GM23338 (cell line): Measurements from ENCODE around the gene TNFAIP8L3. TPM values are rescaled to one million over a fixed set of nuclear protein-coding genes. Genes with fewer than 3 reads are reported as not detected.

ENCODE experiments used
- ATAC-seq: fragments of 200-7000 bp; cut with Tn5 transposase; 3 replicates; pipeline ENCODE4 v1.9.1; 2020
- DNase-seq: peaks from one replicate; pipeline ENCODE4 v3.0.0-alpha.2; 2015; ENCODE audit warnings: low spot score
- H2AFZ ChIP-seq: fragments of 200-600 bp; sonication (generic); 2 replicates; pipeline ENCODE4 v1.8.0; 2016; ENCODE audit warnings: antibody characterized with exemption, mild to moderate bottlenecking, moderate library complexity
- H3F3A ChIP-seq: fragments of 200-600 bp; sonication (generic); replicated peaks from 2 replicates; pipeline ENCODE4 v1.8.0; 2017; ENCODE audit warnings: antibody characterized with exemption, mixed run types, low read depth
- H3K27ac ChIP-seq: fragments of 200-600 bp; sonication (generic); 2 replicates; pipeline ENCODE4 v1.6.1; 2016; ENCODE audit warnings: low read depth
- H3K27me3 ChIP-seq: fragments of 200-600 bp; sonication (generic); 2 replicates; pipeline ENCODE4 v1.8.0; 2016; ENCODE audit warnings: mild to moderate bottlenecking, mixed run types, moderate library complexity; ENCODE audit not compliant: insufficient read depth
- H3K36me3 ChIP-seq: fragments of 200-600 bp; sonication (generic); 2 replicates; pipeline ENCODE4 v1.8.0; 2016; ENCODE audit warnings: mild to moderate bottlenecking; ENCODE audit not compliant: insufficient read depth
- H3K4me1 ChIP-seq: fragments of 200-600 bp; sonication (generic); 2 replicates; pipeline ENCODE4 v1.8.0; 2016; ENCODE audit warnings: mild to moderate bottlenecking, moderate library complexity; ENCODE audit not compliant: insufficient read depth
- H3K4me2 ChIP-seq: fragments of 200-600 bp; sonication (generic); 2 replicates; pipeline ENCODE4 v1.7.1; 2017; ENCODE audit warnings: mixed run types
- H3K4me3 ChIP-seq: fragments of 200-600 bp; sonication (generic); 2 replicates; pipeline ENCODE4 v1.6.1; 2016; ENCODE audit warnings: mixed run types
- H3K79me2 ChIP-seq: fragments of 200-600 bp; sonication (generic); replicated peaks from 2 replicates; pipeline ENCODE4 v1.8.0; 2017; ENCODE audit warnings: mild to moderate bottlenecking; ENCODE audit not compliant: insufficient read depth
- H3K9me2 ChIP-seq: fragments of 200-600 bp; sonication (generic); 2 replicates; pipeline ENCODE4 v1.8.0; 2017; ENCODE audit not compliant: insufficient read depth
- H4K20me1 ChIP-seq: fragments of 200-600 bp; sonication (generic); replicated peaks from 2 replicates; pipeline ENCODE4 v1.8.0; 2017; ENCODE audit warnings: mild to moderate bottlenecking; ENCODE audit not compliant: insufficient read depth
- H3K27ac Mint-ChIP-seq: 2 replicates; pipeline ENCODE4 v1.8.0; 2020; ENCODE audit warnings: inconsistent platforms, mild to moderate bottlenecking, moderate library complexity, mixed read lengths
- H3K27me3 Mint-ChIP-seq: 3 replicates; pipeline ENCODE4 v1.8.0; 2022; ENCODE audit warnings: low read depth, mild to moderate bottlenecking, moderate library complexity, mixed read lengths, inconsistent platforms; ENCODE audit not compliant: insufficient read depth, poor library complexity
- H3K36me3 Mint-ChIP-seq: 3 replicates; pipeline ENCODE4 v1.8.0; 2021; ENCODE audit warnings: low read depth, mild to moderate bottlenecking, inconsistent platforms, moderate library complexity, mixed read lengths
- H3K4me1 Mint-ChIP-seq: 3 replicates; pipeline ENCODE4 v1.8.0; 2020; ENCODE audit warnings: mild to moderate bottlenecking, inconsistent platforms, mixed read lengths
- H3K4me3 Mint-ChIP-seq: 3 replicates; pipeline ENCODE4 v1.8.0; 2021; ENCODE audit warnings: moderate library complexity, mild to moderate bottlenecking, inconsistent platforms, mixed read lengths
- H3K9me3 Mint-ChIP-seq: 3 replicates; pipeline ENCODE4 v1.8.0; 2020; ENCODE audit warnings: moderate library complexity, mild to moderate bottlenecking, inconsistent platforms, mixed read lengths
- CREB1 ChIP-seq: fragments of 250-450 bp; sonication (Bioruptor Pico); IDR thresholded peaks from 2 replicates; pipeline ENCODE4 v1.5.0; 2020; ENCODE audit warnings: low read depth, mild to moderate bottlenecking, moderate library complexity
- EZH2 ChIP-seq: fragments of 200-600 bp; sonication (generic); IDR thresholded peaks from one replicate; pipeline ENCODE4 v1.8.0; 2017; ENCODE audit warnings: antibody characterized with exemption, mild to moderate bottlenecking, low read depth; ENCODE audit not compliant: unreplicated experiment
- EZH2phosphoT487 ChIP-seq: fragments of 200-600 bp; sonication (generic); IDR thresholded peaks from one replicate; pipeline ENCODE4 v1.8.1; 2018; ENCODE audit warnings: antibody characterized with exemption; ENCODE audit not compliant: unreplicated experiment
- JUNB ChIP-seq: IDR thresholded peaks from one replicate; pipeline ENCODE4 v1.6.1; 2016; ENCODE audit warnings: antibody characterized with exemption; ENCODE audit not compliant: unreplicated experiment
- NANOG ChIP-seq: IDR thresholded peaks from 2 replicates; pipeline ENCODE4 v1.6.1; 2016; ENCODE audit warnings: antibody characterized with exemption, borderline replicate concordance
- POLR2AphosphoS5 ChIP-seq: IDR thresholded peaks from 2 replicates; pipeline ENCODE4 v1.6.1; 2016; ENCODE audit warnings: antibody characterized with exemption, low read depth
- STAT1 ChIP-seq: IDR thresholded peaks from one replicate; pipeline ENCODE4 v1.6.1; 2016; ENCODE audit warnings: antibody characterized with exemption; ENCODE audit not compliant: unreplicated experiment
- ZNF114 ChIP-seq: fragments of 250-450 bp; sonication (Bioruptor Pico); IDR thresholded peaks from 2 replicates; pipeline ENCODE4 v1.5.0; 2020; ENCODE audit warnings: mild to moderate bottlenecking, moderate library complexity
- ZNF331 ChIP-seq: fragments of 250-450 bp; sonication (Bioruptor Pico); IDR thresholded peaks from 2 replicates; pipeline ENCODE4 v1.5.0; 2020; ENCODE audit warnings: low read depth, mild to moderate bottlenecking, moderate library complexity
- polyA plus RNA-seq: library from polyadenylated mRNA; unstranded; fragments of >200 nt; fragmentation: Nextera tagmentation; extraction: Ambion mirVana; gene quantifications from 2 replicates; pipeline ENCODE4 v1.2.1, GENCODE V29; 2016
- total RNA-seq: library from RNA; depleted of rRNA; stranded (reverse); fragments of >200 nt; shearing (Covaris generic); gene quantifications from 2 replicates; pipeline ENCODE4 v1.2.3, GENCODE V29; 2014
- TF ChIP-seq, protein P1 (sequence below): fragments of 250-450 bp; sonication (Bioruptor Pico); IDR thresholded peaks from 2 replicates; pipeline ENCODE4 v1.5.0; 2020; ENCODE audit warnings: mild to moderate bottlenecking, moderate library complexity
- TF ChIP-seq, protein P2 (sequence below): IDR thresholded peaks from one replicate; pipeline ENCODE4 v1.6.1; 2018; ENCODE audit warnings: antibody characterized with exemption; ENCODE audit not compliant: unreplicated experiment
- TF ChIP-seq, protein P3 (sequence below): IDR thresholded peaks from 2 replicates; pipeline ENCODE4 v1.6.1; 2016; ENCODE audit warnings: antibody characterized with exemption
- TF ChIP-seq, protein P4 (sequence below), 2 experiments: fragments of 200-600 bp in 1 of 2; sonication (generic) in 1 of 2; conservative IDR thresholded peaks; 2 replicates each; pipeline versions ENCODE4 v1.5.1 to v1.6.1; 2016 to 2017; ENCODE audit warnings: antibody characterized with exemption in 2 of 2, low read depth in 2 of 2, mild to moderate bottlenecking in 2 of 2, moderate library complexity in 1 of 2

Gene TNFAIP8L3
- total and polyA plus RNA-seq, 2 experiments from 2014 or later, result 0.23 to 0.31 TPM

DNA sequence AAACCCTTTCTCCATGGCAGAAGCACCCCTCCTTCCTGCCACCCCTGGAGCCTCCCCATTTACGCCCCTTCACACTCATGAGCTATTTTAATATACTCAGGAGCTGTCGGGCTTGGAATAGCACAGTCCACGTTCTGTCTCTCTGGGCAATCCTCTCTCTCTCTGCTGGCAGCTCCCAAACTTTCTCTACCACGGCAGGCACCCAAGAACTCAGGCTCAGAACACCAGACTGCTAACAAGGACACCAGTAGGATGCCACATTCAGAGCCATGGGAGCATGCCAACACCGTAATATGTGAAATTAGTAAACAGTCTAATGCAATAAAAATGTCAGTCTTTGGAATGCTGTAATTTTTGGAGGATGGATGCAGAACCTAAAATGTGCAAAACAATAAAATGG is 19.3 kb downstream of the TNFAIP8L3 start:
- Histone ChIP-seq H3K9me2 (no peaks in the 10 kb centered on the region), H3F3A (no peaks in the 10 kb centered on the region), H4K20me1 (no peaks in the 10 kb centered on the region), H3K4me1 (peaks cover 12% of the 10 kb centered on the region), H3K36me3 (no peaks in the 10 kb centered on the region), H3K79me2 (no peaks in the 10 kb centered on the region), H3K27me3 (no peaks in the 10 kb centered on the region), H2AFZ (no peak overlapping the region), H3K4me2 (no peak overlapping the region), H3K4me3 (no peak overlapping the region), H3K27ac (no peak overlapping the region)
- Mint-ChIP-seq H3K4me1 (peaks cover 23% of the 10 kb centered on the region), H3K27ac (no peak overlapping the region), H3K4me3 (no peak overlapping the region), H3K27me3 (peaks cover 8% of the 10 kb centered on the region), H3K9me3 (no peaks in the 10 kb centered on the region), H3K36me3 (no peaks in the 10 kb centered on the region; the same call in 2 of the 3 replicates)
- ATAC-seq (no peak), DNase-seq (no peak)
- TF ChIP-seq, protein P1, sequence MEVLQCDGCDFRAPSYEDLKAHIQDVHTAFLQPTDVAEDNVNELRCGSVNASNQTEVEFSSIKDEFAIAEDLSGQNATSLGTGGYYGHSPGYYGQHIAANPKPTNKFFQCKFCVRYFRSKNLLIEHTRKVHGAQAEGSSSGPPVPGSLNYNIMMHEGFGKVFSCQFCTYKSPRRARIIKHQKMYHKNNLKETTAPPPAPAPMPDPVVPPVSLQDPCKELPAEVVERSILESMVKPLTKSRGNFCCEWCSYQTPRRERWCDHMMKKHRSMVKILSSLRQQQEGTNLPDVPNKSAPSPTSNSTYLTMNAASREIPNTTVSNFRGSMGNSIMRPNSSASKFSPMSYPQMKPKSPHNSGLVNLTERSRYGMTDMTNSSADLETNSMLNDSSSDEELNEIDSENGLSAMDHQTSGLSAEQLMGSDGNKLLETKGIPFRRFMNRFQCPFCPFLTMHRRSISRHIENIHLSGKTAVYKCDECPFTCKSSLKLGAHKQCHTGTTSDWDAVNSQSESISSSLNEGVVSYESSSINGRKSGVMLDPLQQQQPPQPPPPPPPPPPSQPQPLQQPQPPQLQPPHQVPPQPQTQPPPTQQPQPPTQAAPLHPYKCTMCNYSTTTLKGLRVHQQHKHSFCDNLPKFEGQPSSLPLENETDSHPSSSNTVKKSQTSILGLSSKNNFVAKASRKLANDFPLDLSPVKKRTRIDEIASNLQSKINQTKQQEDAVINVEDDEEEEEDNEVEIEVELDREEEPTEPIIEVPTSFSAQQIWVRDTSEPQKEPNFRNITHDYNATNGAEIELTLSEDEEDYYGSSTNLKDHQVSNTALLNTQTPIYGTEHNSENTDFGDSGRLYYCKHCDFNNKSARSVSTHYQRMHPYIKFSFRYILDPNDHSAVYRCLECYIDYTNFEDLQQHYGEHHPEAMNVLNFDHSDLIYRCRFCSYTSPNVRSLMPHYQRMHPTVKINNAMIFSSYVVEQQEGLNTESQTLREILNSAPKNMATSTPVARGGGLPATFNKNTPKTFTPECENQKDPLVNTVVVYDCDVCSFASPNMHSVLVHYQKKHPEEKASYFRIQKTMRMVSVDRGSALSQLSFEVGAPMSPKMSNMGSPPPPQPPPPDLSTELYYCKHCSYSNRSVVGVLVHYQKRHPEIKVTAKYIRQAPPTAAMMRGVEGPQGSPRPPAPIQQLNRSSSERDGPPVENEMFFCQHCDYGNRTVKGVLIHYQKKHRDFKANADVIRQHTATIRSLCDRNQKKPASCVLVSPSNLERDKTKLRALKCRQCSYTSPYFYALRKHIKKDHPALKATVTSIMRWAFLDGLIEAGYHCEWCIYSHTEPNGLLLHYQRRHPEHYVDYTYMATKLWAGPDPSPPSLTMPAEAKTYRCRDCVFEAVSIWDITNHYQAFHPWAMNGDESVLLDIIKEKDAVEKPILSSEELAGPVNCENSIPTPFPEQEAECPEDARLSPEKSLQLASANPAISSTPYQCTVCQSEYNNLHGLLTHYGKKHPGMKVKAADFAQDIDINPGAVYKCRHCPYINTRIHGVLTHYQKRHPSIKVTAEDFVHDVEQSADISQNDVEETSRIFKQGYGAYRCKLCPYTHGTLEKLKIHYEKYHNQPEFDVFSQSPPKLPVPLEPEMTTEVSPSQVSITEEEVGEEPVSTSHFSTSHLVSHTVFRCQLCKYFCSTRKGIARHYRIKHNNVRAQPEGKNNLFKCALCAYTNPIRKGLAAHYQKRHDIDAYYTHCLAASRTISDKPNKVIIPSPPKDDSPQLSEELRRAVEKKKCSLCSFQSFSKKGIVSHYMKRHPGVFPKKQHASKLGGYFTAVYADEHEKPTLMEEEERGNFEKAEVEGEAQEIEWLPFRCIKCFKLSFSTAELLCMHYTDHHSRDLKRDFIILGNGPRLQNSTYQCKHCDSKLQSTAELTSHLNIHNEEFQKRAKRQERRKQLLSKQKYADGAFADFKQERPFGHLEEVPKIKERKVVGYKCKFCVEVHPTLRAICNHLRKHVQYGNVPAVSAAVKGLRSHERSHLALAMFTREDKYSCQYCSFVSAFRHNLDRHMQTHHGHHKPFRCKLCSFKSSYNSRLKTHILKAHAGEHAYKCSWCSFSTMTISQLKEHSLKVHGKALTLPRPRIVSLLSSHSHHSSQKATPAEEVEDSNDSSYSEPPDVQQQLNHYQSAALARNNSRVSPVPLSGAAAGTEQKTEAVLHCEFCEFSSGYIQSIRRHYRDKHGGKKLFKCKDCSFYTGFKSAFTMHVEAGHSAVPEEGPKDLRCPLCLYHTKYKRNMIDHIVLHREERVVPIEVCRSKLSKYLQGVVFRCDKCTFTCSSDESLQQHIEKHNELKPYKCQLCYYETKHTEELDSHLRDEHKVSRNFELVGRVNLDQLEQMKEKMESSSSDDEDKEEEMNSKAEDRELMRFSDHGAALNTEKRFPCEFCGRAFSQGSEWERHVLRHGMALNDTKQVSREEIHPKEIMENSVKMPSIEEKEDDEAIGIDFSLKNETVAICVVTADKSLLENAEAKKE, result no peak
- TF ChIP-seq ZNF114 (CRISPR knock-in tag) (no peak), ZNF331 (CRISPR knock-in tag) (no peak), POLR2AphosphoS5 (no peak), CREB1 (CRISPR knock-in tag) (no peak), JUNB (no peak), STAT1 (no peak), NANOG (no peak), EZH2phosphoT487 (no peak), EZH2 (no peak)
- TF ChIP-seq, protein P2, sequence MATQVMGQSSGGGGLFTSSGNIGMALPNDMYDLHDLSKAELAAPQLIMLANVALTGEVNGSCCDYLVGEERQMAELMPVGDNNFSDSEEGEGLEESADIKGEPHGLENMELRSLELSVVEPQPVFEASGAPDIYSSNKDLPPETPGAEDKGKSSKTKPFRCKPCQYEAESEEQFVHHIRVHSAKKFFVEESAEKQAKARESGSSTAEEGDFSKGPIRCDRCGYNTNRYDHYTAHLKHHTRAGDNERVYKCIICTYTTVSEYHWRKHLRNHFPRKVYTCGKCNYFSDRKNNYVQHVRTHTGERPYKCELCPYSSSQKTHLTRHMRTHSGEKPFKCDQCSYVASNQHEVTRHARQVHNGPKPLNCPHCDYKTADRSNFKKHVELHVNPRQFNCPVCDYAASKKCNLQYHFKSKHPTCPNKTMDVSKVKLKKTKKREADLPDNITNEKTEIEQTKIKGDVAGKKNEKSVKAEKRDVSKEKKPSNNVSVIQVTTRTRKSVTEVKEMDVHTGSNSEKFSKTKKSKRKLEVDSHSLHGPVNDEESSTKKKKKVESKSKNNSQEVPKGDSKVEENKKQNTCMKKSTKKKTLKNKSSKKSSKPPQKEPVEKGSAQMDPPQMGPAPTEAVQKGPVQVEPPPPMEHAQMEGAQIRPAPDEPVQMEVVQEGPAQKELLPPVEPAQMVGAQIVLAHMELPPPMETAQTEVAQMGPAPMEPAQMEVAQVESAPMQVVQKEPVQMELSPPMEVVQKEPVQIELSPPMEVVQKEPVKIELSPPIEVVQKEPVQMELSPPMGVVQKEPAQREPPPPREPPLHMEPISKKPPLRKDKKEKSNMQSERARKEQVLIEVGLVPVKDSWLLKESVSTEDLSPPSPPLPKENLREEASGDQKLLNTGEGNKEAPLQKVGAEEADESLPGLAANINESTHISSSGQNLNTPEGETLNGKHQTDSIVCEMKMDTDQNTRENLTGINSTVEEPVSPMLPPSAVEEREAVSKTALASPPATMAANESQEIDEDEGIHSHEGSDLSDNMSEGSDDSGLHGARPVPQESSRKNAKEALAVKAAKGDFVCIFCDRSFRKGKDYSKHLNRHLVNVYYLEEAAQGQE, result no peak
- TF ChIP-seq, protein P3, sequence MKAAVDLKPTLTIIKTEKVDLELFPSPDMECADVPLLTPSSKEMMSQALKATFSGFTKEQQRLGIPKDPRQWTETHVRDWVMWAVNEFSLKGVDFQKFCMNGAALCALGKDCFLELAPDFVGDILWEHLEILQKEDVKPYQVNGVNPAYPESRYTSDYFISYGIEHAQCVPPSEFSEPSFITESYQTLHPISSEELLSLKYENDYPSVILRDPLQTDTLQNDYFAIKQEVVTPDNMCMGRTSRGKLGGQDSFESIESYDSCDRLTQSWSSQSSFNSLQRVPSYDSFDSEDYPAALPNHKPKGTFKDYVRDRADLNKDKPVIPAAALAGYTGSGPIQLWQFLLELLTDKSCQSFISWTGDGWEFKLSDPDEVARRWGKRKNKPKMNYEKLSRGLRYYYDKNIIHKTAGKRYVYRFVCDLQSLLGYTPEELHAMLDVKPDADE, result no peak
- TF ChIP-seq, protein P4, sequence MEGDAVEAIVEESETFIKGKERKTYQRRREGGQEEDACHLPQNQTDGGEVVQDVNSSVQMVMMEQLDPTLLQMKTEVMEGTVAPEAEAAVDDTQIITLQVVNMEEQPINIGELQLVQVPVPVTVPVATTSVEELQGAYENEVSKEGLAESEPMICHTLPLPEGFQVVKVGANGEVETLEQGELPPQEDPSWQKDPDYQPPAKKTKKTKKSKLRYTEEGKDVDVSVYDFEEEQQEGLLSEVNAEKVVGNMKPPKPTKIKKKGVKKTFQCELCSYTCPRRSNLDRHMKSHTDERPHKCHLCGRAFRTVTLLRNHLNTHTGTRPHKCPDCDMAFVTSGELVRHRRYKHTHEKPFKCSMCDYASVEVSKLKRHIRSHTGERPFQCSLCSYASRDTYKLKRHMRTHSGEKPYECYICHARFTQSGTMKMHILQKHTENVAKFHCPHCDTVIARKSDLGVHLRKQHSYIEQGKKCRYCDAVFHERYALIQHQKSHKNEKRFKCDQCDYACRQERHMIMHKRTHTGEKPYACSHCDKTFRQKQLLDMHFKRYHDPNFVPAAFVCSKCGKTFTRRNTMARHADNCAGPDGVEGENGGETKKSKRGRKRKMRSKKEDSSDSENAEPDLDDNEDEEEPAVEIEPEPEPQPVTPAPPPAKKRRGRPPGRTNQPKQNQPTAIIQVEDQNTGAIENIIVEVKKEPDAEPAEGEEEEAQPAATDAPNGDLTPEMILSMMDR (conservative IDR thresholded peaks at IDR 0.05; ENCODE audit: low read depth in 2 of 2), result no peak
